Stimulated activated CD4-positive, alpha-beta T cell treated with anti-CD3 and anti-CD28 coated beads, Interleukin-15, amount 100 ng/mL, for 48 hours (primary cell): ENCODE results near the gene KLF7.
A peak's percentile ranks its signal among the peaks of the same experiment; 100 is the strongest.
"Not testable (repeated sequence)": the region's sequence is repeated elsewhere in the genome, so short reads cannot be mapped to it uniquely, and the experiment has no call there.

Experiments
- DNase-seq, 2 donors: peaks; one replicate each; pipeline ENCODE4 v3.0.0-alpha.2; 2020; ENCODE audit warnings: low read depth in 2 of 2

Gene KLF7

DNA sequence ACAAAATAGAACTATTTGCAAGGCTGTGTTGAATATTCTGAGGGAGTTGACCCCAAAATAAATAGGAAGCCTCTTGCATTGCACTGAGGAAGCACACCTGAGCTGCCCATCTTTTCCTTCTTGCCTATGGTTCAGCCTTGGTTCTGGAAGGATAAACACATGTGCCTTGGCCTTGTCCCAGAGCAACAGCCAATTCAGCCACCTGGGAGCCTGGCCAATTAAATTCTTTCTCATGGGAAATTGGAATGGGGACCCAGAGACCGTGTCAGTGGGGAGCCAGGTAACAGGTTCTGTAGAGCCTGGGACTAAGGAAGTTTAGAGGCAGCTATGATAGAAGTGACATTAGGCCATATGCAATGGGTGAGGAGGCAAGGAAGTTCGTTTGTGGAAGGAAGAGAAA is 99.6 kb downstream of the KLF7 start:
- no peak for DNase-seq

DNA sequence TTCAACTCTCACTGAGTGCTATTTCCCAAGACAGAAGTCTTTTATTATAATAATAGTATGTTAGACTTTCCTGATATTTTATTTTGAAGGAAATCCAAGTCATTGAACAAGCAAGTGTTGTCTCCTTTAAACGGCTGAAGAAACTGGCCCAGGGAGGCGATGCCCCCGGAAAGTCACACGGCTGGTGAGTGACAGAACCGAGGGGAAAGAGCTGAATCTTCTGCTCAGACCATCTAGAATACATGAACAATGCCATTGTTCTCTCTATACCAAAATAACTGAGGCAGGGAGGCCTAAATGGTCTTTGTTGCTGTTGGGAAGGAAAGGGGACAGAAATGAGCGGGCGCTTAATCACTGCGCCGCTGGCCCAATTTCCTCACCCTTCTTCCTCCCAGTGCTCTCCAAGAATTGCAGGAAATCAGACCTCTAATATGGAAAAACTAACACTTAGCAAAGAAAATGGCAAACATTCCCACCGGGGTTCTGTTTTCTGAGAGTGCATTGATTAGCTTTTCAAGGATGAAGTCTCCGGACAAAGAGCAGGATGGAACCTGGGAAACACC is 101.5 kb downstream of the KLF7 start:
- DNase-seq: no peak

DNA sequence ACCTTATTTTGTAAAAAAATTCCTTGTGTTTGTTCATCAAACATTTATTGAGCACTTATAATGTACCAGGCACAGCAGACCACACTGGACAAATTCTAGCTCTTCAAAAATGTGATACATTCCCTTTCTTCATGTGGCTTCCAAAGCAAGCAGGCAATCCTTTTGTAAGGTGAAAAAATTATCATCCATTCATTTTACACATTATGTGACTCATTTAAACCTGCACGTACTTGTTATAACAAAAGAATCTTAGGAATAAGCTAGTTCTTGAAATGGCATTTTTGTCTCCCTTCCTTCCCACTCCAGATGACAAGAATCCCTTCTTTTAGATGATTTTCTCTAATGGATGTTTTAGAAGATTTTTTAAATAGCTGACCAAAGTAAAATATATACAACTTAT is 104.6 kb downstream of the KLF7 start:
- DNase-seq: no peak

DNA sequence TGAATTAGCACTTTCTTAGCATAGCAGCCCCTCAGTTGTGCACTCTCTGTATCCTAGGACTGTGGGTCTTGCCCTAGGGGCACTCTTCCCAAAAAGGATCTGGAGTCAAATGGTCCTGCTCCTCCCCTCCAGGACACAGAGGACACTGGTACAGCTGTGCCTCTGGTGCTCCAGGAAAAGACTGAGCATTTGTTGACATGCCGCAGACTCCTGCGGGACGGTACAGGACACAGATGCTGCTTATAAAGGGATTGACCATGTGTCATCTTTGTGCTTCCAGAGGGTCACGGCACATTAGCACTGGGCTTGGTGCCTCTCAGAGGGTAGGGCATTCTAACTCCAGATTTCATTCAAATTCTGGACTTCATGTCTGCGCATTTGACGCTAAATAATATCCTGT is 110.5 kb downstream of the KLF7 start:
- no peak for DNase-seq

DNA sequence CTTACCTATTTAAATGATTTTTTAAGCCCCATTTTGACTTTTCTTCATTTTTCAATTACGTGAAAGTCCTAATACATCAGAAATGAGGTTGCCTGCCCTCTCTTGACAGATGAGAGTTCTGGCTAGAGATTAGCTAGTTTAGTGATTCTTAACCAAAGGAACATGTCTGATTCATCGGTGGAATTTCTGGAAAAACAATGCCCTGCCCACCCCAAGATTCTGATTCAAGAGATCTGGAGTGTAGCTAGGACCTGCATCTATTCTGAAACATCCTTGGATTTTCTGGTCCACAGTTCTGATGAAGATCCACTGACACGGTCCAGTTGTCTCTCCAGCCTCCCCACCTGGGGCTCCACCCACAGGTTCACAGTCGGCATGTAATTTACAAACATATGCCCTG is 111.2 kb downstream of the KLF7 start:
- DNase-seq: no peak

DNA sequence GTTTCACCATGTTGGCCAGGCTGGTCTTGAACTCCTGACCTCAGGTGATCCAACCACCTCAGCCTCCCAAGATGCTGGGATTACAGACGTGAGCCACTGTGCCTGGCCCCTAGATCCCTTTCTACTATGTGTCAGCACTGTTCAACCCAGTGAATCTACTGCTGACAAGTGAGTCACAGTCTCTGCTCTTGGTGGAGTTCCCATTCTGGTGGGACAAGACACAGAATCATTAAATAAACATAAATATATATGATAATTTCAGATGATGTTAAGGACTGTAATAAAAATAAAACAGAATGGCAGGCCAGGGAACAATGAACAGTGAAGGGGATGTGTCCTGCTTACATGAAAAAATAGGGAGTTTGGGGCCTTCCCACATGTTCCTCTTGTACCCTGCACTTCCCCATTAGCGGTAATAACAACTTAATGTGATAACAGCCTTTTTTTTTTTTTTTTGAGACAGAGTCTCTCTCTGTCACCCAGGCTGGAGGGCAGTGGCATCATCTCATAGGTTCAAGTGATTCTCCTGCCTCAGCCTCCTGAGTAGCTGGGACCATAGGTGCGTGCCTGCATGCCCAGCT is 114.3 kb downstream of the KLF7 start:
- no peak for DNase-seq

DNA sequence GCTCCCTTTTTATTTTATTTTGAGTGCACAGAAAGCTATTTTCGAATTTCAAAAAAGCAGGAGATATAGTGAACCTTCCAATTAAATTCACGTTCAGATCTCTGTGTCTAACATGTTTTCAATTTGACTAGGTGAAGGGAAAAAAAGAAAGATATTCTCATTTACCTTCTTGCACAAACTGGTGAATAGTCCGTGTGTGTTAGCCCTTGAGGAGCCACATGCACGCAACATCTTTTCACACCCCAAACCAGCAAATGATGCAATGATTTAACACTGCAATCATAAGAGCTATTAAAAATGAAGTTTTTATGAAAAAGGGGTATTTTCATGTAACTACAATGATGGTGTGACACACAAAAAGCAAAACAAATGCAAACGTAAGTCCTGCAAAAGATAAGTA is 116.6 kb downstream of the KLF7 start:
- DNase-seq: no peak

DNA sequence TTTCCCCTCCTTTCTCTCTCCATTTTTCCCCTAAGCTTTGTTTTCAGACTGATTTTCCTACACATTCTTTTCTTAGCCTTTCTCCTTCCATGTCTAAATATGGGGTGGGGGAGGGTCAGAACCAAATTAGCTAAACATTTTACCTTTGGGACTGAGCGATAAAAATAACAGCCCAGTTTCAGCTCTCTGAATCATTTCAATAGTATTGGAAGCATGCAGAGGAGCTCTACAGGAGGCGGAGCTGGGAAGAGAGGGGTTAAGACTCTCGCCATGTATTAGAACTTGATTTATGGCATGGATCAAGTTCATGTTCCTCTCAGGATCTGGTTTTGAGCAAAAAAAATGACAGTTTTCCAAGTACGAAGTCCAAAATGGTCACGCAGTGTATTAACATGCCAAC is 117.3 kb downstream of the KLF7 start:
- no peak for DNase-seq

DNA sequence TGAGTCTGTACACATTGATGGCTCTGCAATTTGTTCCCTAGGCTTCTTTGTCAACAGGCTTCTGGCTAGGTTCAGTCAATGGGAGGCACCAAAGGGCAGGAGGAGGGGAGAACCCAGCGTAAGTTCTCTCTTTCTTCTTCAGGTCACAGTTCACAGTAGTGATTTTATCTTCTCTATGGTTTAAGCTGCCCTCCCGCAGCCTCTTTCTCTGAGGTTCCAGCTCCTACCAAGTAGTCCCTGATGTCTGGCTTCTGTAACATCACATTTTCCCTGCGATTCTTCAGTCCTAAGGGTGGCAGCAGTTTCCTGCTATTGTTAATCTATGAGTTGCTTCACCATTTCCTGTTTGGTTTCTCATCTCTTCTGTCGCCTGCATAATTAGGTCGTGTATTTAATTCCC is 119.0 kb downstream of the KLF7 start:
- peak; percentile 3 to 9 for DNase-seq

DNA sequence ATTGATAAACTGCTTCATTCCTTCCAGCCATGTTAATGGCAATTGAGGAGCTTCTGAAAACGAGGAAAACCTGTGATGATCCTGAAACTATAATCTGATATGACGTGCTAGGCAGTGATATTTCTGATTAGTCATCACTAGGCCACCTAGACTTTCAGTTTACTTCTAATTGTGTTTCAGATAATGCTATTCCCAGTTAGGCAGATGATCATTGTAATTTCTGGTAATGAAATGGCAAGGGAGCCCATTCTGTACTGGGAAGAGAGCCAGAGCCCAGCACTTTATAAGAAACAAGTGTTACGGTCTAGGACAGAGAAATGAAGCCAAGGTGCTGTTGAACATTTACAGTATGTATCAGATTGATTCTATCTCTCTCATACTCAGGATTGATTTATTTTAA is 120.2 kb downstream of the KLF7 start:
- DNase-seq: no peak

DNA sequence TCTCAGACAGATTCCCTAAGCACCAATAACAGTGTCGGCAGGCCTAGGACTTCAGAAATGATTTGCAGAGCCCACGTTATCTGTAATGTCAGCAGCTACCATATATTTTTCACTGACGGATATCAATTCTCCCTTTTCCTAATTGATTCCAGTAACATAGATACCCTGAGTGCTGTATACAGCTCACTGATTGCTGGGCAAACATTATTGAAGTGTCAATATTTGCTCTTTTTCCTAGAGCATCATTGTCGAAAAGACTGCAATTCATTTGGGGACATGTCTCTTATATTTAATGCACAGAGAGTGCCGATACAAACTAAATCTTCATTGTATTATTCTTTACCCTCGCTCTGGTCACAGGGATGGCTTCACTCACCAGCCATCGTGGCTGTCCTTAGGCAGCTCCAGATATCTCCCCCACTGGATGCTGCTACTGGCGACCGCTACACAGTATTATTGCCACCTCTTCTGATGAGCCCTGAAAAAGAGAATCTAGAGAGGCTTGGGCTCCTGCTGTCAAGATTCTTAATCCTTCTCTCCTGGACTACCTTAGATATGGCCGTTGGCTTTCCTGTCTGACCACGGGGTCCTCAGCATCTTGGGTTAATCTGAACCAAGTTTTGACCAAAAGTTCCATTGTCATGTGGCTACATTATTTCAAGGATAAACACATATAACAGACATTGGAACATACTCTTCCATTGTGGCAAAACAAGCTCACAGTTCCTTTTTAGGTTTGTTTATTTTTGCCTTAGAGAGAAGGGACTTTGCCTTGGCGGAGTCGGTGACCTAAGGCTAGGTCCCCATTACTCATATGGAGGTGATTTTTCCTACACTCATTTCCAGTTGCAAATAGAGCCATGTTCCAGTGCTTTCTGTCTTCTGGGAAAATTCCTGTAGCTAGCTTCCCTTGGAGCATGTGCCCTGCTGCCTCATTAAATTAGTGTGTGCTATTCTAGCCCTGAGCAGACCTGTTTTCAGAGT is 121.1 kb downstream of the KLF7 start:
- DNase-seq: no peak

DNA sequence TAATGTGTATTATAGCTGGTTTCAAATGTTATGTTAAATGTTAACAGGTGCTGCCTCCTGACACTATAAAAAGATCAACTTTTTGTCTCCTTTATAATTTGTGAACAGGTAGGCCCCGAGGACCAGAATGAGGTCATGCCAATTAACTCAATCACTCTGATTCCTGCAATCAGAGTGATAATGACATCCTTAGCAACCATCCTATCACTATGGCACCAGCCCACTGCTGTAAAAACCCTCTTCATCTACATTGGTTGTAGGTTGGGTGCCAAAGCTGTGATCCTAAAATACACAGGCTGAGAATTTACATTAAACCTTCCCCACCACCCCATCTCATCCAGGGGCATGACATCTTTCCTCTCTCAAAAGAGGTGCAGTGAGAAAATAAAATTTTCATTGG is 122.9 kb downstream of the KLF7 start:
- no peak for DNase-seq

DNA sequence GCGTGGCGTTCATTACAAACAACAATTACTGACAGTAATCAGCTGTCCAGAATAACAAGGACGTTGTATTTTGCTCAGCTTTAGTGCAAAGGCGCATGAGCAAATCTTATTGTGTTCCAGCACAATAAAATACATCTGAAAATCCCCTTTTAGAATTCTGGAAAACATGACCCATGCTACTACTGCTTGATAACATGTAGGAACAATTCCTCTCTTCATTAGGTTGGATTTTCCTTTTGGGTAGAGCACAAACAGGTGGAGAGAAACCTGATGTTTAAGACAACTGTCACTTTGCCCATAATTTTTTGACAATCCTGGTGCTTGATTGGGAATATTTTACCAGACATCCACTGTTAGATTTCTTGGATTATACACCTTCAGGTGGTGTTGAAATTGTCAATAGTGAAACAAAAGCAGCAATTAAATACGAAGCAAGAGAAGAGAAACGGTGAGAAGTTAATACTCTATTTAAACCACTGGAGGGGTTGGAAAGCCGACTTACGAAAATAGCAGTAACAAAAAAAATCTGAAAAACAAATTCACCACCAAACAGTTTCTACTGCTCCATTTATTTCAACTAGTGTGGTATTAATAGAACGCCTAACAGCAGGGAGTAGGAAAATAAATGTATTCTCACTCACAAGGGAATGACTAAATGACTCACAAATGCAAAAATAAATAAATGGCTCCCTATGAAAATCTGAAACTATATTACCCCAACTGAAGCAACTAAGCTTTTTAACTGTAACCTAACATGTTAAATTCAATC is 123.8 kb downstream of the KLF7 start:
- no peak for DNase-seq

DNA sequence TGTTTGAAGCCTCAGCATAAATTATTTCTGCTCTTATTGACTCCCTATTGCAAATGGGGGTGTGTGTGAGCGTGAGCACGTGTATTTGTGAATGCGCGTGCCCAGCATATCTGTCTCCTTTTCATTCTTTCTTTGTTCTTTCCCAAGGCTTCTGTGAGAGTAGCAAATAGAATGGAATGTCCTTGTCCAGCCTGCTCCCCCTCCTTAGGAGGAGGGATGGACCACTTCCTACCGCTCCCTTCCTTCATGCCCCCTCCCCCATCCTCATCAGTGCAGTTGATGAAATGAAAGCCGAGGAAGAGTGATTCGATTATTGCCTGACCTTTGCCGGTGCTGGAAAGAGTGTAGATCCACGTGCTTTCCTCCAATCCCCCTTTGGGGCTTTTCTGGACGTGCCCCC is 124.5 kb downstream of the KLF7 start:
- DNase-seq: no peak

DNA sequence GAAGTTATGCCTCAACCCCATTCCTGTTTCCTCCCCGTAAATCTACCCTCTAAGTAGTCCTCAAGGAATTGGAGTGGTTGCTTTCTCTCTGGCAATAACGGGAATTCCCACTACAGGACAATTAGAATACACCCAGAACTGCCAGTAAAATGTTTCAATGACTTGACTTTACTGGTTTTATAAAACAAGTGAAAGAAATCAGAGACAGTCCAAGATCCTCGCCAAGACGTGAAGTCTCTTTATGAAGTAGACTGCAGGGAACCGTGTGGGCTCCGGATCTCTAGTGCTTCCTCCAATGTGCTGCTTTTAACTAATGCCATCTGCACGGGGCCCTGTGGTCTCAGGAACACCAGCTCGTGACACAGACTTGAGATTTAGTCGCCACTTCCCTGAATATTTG is 125.1 kb downstream of the KLF7 start:
- no peak for DNase-seq

DNA sequence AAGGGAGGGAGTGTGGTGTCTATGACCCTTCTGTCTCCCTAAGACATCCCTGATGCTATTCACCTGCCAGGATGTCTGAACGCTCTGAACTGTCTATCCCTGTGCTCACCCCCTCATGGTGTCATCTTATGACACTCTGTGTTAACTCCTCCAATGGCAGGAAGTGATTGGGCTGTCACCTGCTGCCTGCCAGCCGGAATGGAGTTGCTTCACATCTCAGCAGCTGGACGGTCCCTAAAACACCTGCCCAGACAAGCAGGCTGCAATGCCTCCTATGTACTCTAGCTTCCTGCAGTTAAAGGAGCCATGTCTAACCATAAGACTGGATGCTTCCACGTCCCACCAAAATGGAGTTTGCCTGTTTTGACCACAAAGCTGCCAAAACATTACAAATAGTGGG is 126.5 kb downstream of the KLF7 start:
- no peak for DNase-seq

DNA sequence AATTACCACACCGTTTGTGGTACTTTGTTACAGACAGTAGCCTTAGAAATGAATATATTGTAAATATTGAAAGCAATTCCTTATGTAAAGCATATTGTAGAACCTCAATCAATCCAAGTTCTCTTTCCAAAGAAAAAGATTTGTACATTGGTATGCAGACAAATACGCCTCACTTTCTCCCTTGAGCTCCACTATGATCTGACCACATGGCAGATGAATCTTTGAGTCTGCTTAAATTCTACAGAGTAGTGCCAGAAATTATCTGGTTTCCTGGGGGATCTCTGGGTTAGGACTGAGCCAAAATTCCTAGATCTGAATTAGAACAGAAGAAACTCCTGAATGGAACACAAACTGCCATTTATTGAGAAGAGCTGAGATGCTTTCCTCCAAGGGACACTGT is 127.4 kb downstream of the KLF7 start:
- no peak for DNase-seq

DNA sequence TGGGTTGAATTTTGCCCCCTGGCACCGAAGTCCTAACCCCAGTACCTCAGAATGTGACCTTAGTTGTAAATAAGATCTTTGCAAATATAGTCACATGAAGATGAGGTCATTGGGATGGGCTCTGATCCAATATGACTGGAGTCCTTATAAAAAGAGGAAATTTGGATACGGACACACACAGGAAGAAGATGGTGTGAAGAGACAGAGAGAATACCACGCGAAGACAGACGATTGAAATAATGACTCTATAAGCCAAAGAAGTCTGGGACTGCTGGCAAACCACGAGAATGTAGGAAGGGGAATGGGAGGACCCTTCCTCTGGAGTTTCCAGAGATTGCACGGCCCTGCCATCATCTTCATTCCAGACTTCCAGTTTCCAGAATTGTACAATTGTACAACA is 127.9 kb downstream of the KLF7 start:
- no peak for DNase-seq

DNA sequence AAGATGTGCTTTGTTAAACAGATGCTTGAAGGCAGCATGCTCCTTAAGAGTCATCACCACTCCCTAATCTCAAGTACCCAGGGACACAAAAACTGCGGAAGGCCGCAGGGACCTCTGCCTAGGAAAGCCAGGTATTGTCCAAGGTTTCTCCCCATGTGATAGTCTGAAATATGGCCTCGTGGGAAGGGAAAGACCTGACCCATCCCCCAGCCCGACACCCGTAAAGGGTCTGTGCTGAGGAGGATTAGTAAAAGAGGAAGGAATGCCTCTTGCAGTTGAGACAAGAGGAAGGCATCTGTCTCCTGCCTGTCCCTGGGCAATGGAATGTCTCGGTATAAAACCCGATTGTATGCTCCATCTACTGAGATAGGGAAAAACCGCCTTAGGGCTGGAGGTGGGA is 128.7 kb downstream of the KLF7 start:
- DNase-seq: not testable (repeated sequence)

DNA sequence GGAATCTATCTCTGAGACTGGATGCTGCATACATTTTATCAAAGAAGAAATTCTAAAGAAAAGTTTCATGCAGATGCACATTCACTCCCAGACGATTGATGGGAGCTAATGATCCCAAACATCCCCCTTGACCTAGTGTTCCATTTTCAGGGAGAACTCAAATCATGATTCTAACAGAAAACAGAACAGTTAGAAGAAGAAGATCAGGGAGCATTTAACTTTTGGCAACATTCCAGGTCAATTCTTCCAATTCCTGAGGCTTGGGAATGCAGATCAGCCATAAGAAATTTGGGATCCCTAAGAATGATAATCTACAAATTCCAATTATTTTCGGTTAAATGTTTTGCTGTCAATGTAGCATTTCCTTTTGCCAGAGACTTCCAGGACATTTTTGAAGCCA is 129.9 kb downstream of the KLF7 start:
- DNase-seq: no peak

DNA sequence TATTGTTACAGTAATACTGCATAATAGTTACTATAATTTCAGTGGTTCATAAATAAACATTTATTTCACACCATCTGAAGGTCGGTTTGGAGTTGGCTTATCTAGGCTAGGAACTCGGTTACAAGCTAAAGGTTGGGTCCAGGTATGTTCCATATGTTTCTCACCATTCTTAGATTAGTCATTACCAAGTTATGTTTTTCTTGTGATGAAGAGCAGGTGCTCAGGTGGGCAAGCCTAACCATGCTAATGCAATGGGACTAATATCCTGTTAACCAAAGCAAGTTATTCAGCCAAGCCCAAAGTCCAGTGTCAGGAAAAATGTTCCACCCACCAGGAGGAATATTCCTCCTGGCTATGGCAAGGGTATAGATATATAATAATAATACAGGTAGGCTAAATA is 133.3 kb downstream of the KLF7 start:
- DNase-seq: no peak
